Naive B cell (primary cell): ENCODE measurements around the gene FURIN. TPM values are rescaled to one million over a fixed set of nuclear protein-coding genes. Genes with fewer than 3 reads are reported as not detected.

ENCODE experiments used
- ATAC-seq, 2 donors: fragments of 150-1000 bp; cut with Tn5 transposase; 2 replicates each; pipeline ENCODE4 v1.10.0; 2021; ENCODE audit warnings: low read depth in 2 of 2, mild to moderate bottlenecking in 2 of 2, moderate library complexity in 2 of 2
- DNase-seq: peaks from one replicate; pipeline ENCODE4 v3.0.0; 2022
- H3K27ac Mint-ChIP-seq, 6 donors: one replicate each; pipeline ENCODE4 v1.8.0; 2020 to 2022; ENCODE audit warnings: mild to moderate bottlenecking in 6 of 6, mixed read lengths in 6 of 6, moderate library complexity in 5 of 6, inconsistent platforms in 2 of 6
- H3K27me3 Mint-ChIP-seq, 3 donors: one replicate each; pipeline ENCODE4 v1.8.0; 2021 to 2022; ENCODE audit warnings: mixed read lengths in 3 of 3, mild to moderate bottlenecking in 1 of 3
- H3K36me3 Mint-ChIP-seq, 2 donors: one replicate each; pipeline ENCODE4 v1.8.0; 2020 to 2022; ENCODE audit warnings: mixed read lengths in 2 of 2, inconsistent platforms in 1 of 2, mild to moderate bottlenecking in 1 of 2
- H3K4me1 Mint-ChIP-seq, 3 donors: one replicate each; pipeline ENCODE4 v1.8.0; 2020 to 2022; ENCODE audit warnings: mixed read lengths in 3 of 3, inconsistent platforms in 1 of 3, mild to moderate bottlenecking in 1 of 3, moderate library complexity in 1 of 3
- H3K4me3 Mint-ChIP-seq, 8 donors: one replicate each; pipeline ENCODE4 v1.8.0; 2020 to 2022; ENCODE audit warnings: mild to moderate bottlenecking in 8 of 8, mixed read lengths in 8 of 8, moderate library complexity in 8 of 8, inconsistent platforms in 2 of 8
- H3K9me3 Mint-ChIP-seq, 7 donors: one replicate each; pipeline ENCODE4 v1.8.0; 2020 to 2022; ENCODE audit warnings: mixed read lengths in 7 of 7, mild to moderate bottlenecking in 5 of 7, inconsistent platforms in 2 of 7, moderate library complexity in 1 of 7
- polyA plus RNA-seq, 6 donors: library from polyadenylated mRNA; unstranded; fragments of 300-500 nt; fragmentation: Illumina TruSeq; gene quantifications; one replicate each; pipeline ENCODE4 v1.2.3, GENCODE V29; 2021; ENCODE audit warnings: low read depth in 6 of 6

Gene FURIN
- polyA plus RNA-seq, 6 donors from 2014 or later: 3.7 to 9.8 (median 5.8) TPM

GRCh38 chr15:90931828-90932659 lies 63.7 kb downstream of the FURIN start, which contains the start of gene HDDC3:
TSS of gene HDDC3 (minus strand) at chr15:90932549. CDS start at chr15:90932540, 9 bp downstream.
- Mint-ChIP-seq H3K27ac (peak within 1 kb of the TSS; percentile 65 to 99 (median 98)), H3K4me3 (peak within 1 kb of the TSS; percentile 93 to 98 (median 97)), H3K27me3 (no peaks in the 10 kb centered on the region), H3K4me1 (peaks cover 47 to 62% (median 55%) of the 10 kb centered on the region in 3 donors), H3K36me3 (no peaks in the 10 kb centered on the region), H3K9me3 (no peaks in the 10 kb centered on the region)
- DNase-seq (peak; percentile 88), ATAC-seq (peak; percentile 49 to 52)

- Mint-ChIP-seq H3K9me3 (no peaks in the 10 kb centered on the region), H3K4me1 (peaks cover 47 to 62% (median 56%) of the 10 kb centered on the region in 3 donors), H3K4me3 (peak overlapping the region; percentile 93 to 98 (median 97)), H3K27me3 (no peaks in the 10 kb centered on the region), H3K36me3 (no peaks in the 10 kb centered on the region), H3K27ac (peak overlapping the region in 5 of 6 donors; percentile 65 to 94 (median 87))
- ATAC-seq: no peak
- DNase-seq: no peak
Observed at GRCh38 chr15:90932660-90932991, 64.2 kb downstream of the FURIN start.

Other genes starting within 250 kb of the FURIN start
- 10 to 100 TPM in 2 of 6 donors, 1 to 10 TPM in 3, not detected in 1; 5.5 to 11.1 (median 6.8) TPM for gene BLM, start 151.2 kb upstream of the FURIN start, polyA plus RNA-seq
- gene FES, start 15.9 kb downstream of the FURIN start, polyA plus RNA-seq: 10 to 100 TPM in 2 of 6 donors, 1 to 10 TPM in 4; 4.1 to 17.2 (median 7.9) TPM
- 1 to 10 TPM; 1.4 to 8.9 (median 6.5) TPM for gene MAN2A2, start 34.7 kb downstream of the FURIN start, polyA plus RNA-seq
- gene HDDC3, start 64.0 kb downstream of the FURIN start, polyA plus RNA-seq: 10 to 100 TPM; 24.6 to 39.5 (median 35.0) TPM
- gene UNC45A, start 66.7 kb downstream of the FURIN start, polyA plus RNA-seq: 10 to 100 TPM; 54.9 to 76.1 (median 60.9) TPM
- gene RCCD1, start 86.3 kb downstream of the FURIN start, polyA plus RNA-seq: 1 to 10 TPM; 4.0 to 6.6 (median 5.2) TPM
- gene PRC1, start 125.9 kb downstream of the FURIN start, polyA plus RNA-seq: 1 to 10 TPM in 5 of 6 donors, not detected in 1; 1.8 to 8.9 (median 3.9) TPM
- 1 to 10 TPM; 4.6 to 7.5 (median 6.5) TPM for gene VPS33B, start 154.0 kb downstream of the FURIN start, polyA plus RNA-seq
- gene SV2B, start 231.7 kb downstream of the FURIN start, polyA plus RNA-seq: under 1 TPM in 2 of 6 donors, not detected in 4; 0.04 to 0.12 TPM